Measurements from ENCODE around the gene BCAP31.

- TF ChIP-seq CTCF (conservative IDR thresholded peaks at IDR 0.05 in 1 of 2, IDR thresholded peaks at IDR 0.05 in 1 of 2; ENCODE audit: low read depth in 1 of 2, low read length in 2 of 2) (no peak), EZH2 (IDR thresholded peaks at IDR 0.05; ENCODE audit: low read length, missing control alignments) (no peak)
Observed at GRCh38 chrX:153731117-153731844, 7.1 kb upstream of the BCAP31 start.
